ENCODE results near the gene MAMDC4. TPM values are rescaled to one million over a fixed set of nuclear protein-coding genes. Genes with fewer than 3 reads are reported as not detected.
"Not testable (repeated sequence)": the region's sequence is repeated elsewhere in the genome, so short reads cannot be mapped to it uniquely, and the experiment has no call there.

MAMDC4 gene
- total RNA-seq, 1 donor from 2014 or later: 4.8 TPM

- peak within 1 kb of the TSS; percentile 65 for H3K4me3 ChIP-seq (ENCODE audit: low read depth, low read length)
- not testable (repeated sequence) for DNase-seq (ENCODE audit: low read depth)
- TF ChIP-seq CTCF (conservative IDR thresholded peaks at IDR 0.05; ENCODE audit: low read depth, low read length): peak; percentile 78
Measured at GRCh38 chr9:136842380-136842948, 9.7 kb upstream of the MAMDC4 start, which contains the start of gene AJM1. Gene AJM1, plus strand, starts transcription at chr9:136842478. Its CDS starts 1,937 bp downstream, at chr9:136844415.

- not testable (repeated sequence) for DNase-seq (ENCODE audit: low read depth)
- H3K4me3 ChIP-seq (ENCODE audit: low read depth, low read length): peak overlapping the region; percentile 34
Measured at GRCh38 chr9:136843159-136843800, 8.9 kb upstream of the MAMDC4 start.

GRCh38 chr9:136843801-136844740 lies 8.1 kb upstream of the MAMDC4 start:
- peak; percentile 45 for TF ChIP-seq CTCF (conservative IDR thresholded peaks at IDR 0.05; ENCODE audit: low read depth, low read length)
- peak overlapping the region; percentile 34 for H3K4me3 ChIP-seq (ENCODE audit: low read depth, low read length)
- DNase-seq (ENCODE audit: low read depth): not testable (repeated sequence)

GRCh38 chr9:136844761-136845464 lies 7.2 kb upstream of the MAMDC4 start:
- TF ChIP-seq CTCF (conservative IDR thresholded peaks at IDR 0.05; ENCODE audit: low read depth, low read length): no peak
- no peak overlapping the region for H3K4me3 ChIP-seq (ENCODE audit: low read depth, low read length)
- no peak for DNase-seq (ENCODE audit: low read depth)

GRCh38 chr9:136845465-136846260 lies 6.5 kb upstream of the MAMDC4 start:
- DNase-seq (ENCODE audit: low read depth): no peak
- no peak overlapping the region for H3K4me3 ChIP-seq (ENCODE audit: low read depth, low read length)
- no peak for TF ChIP-seq CTCF (conservative IDR thresholded peaks at IDR 0.05; ENCODE audit: low read depth, low read length)

GRCh38 chr9:136846376-136847087 lies 5.6 kb upstream of the MAMDC4 start:
- no peak for DNase-seq (ENCODE audit: low read depth)
- peak overlapping the region; percentile 38 for H3K4me3 ChIP-seq (ENCODE audit: low read depth, low read length)

More at GRCh38 chr9:136846376-136847087, 5.6 kb upstream of the MAMDC4 start:
- no peak for TF ChIP-seq CTCF (conservative IDR thresholded peaks at IDR 0.05; ENCODE audit: low read depth, low read length)
